ENCODE results near the gene C10orf67. TPM values are rescaled to one million over a fixed set of nuclear protein-coding genes. Genes with fewer than 3 reads are reported as not detected.

The C10orf67 gene
- total and polyA plus RNA-seq, 9 of the 15 experiments (the other 6 are each of a cell fraction or from before 2014, with no cell fraction given): not detected

DNA sequence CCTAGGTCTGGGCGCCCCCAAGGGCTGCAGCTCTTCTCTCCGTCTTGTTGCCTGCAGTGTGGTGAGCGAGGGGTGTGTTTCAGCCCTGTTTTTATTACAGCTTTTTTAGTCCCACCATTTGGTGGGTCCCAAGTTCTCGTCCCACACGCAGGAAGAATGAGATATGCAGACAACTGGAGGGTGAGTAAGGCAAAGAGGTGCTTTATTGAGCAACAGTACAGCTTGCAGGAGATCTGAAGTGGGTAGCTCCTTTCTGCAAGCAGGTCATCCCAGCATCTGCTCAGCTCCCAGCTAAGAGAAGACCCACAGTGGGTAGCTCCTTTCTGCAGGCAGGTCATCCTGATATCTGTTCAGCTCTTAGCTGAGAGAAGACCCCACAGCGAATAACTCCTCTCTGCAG, 28.2 kb downstream of the C10orf67 start:
- H3K4me2 ChIP-seq (ENCODE audit: insufficient read depth, low read length): no peak overlapping the region
- ATAC-seq (no peak), DNase-seq (ENCODE audit: extremely low read depth in 1 of 4, low spot score in 3 of 4) (no peak), FAIRE-seq (no peak)
- H3K9me3 ChIP-seq (replicated peaks; ENCODE audit: control insufficient read depth, insufficient read depth, low read depth, low read length): no peaks in the 10 kb centered on the region
- no peaks in the 10 kb centered on the region for H3K4me1 ChIP-seq (replicated peaks in 1 of 2; ENCODE audit: control insufficient read depth in 2 of 2, insufficient read depth in 2 of 2, low read length in 2 of 2)
- no peaks in the 10 kb centered on the region for H3K79me2 ChIP-seq (ENCODE audit: control insufficient read depth, insufficient read depth, low read length)
- H3K9ac ChIP-seq (ENCODE audit: insufficient read depth in 1 of 2, low read depth in 2 of 2, low read length in 2 of 2): no peak overlapping the region
- H3K4me3 ChIP-seq: no peak overlapping the region
- no peak overlapping the region for H2AFZ ChIP-seq (ENCODE audit: low read depth, low read length)
- no peaks in the 10 kb centered on the region for H3K36me3 ChIP-seq (ENCODE audit: control insufficient read depth, insufficient read depth, low read length)
- POLR2A ChIA-PET: interaction anchor here (0.6 to 0.7 kb wide), 3 partner anchors 9 to 232 kb away, joined by 3 to 4 read pairs (median 3); no protein-coding TSS in a partner anchor
- H3K27ac ChIP-seq (ENCODE audit: extremely low read depth, low read depth, low read length): no peak overlapping the region
- in situ Hi-C loops (cut with MboI): loop anchor here (25.0 kb wide), 1 partner anchor 896 kb away; the partner anchor contains the start of gene KIAA1217
- no peaks in the 10 kb centered on the region for H3K9me1 ChIP-seq (ENCODE audit: control insufficient read depth, insufficient read depth, low read length)
- WGBS (ENCODE audit: insufficient coverage, low coverage, missing lambda C conversion rate): 3% methylated on average over 6 of the region's 6 CpGs
- BruUV-seq (replicated peaks): no TSS peak
- H4K20me1 ChIP-seq (replicated peaks; ENCODE audit: control insufficient read depth, insufficient read depth, low read length): no peaks in the 10 kb centered on the region
- no peaks in the 10 kb centered on the region; a peak in 1 of 5 replicates for H3K27me3 ChIP-seq (ENCODE audit: control insufficient read depth in 2 of 2, insufficient read depth in 2 of 2, low read length in 2 of 2)
- intact Hi-C loops (cut with micrococcal nuclease): no loop called here
- CTCF ChIA-PET (ENCODE audit: low intra/inter-chr PET ratio): no interaction called here
- TF ChIP-seq ZZZ3 (IDR thresholded peaks at IDR 0.05) (no peak), HDAC2 (IDR thresholded peaks at IDR 0.05) (no peak)
- TF ChIP-seq, protein P1, sequence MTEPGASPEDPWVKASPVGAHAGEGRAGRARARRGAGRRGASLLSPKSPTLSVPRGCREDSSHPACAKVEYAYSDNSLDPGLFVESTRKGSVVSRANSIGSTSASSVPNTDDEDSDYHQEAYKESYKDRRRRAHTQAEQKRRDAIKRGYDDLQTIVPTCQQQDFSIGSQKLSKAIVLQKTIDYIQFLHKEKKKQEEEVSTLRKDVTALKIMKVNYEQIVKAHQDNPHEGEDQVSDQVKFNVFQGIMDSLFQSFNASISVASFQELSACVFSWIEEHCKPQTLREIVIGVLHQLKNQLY (CRISPR knock-in tag; conservative IDR thresholded peaks at IDR 0.05): no peak
- TF ChIP-seq, protein P2, sequence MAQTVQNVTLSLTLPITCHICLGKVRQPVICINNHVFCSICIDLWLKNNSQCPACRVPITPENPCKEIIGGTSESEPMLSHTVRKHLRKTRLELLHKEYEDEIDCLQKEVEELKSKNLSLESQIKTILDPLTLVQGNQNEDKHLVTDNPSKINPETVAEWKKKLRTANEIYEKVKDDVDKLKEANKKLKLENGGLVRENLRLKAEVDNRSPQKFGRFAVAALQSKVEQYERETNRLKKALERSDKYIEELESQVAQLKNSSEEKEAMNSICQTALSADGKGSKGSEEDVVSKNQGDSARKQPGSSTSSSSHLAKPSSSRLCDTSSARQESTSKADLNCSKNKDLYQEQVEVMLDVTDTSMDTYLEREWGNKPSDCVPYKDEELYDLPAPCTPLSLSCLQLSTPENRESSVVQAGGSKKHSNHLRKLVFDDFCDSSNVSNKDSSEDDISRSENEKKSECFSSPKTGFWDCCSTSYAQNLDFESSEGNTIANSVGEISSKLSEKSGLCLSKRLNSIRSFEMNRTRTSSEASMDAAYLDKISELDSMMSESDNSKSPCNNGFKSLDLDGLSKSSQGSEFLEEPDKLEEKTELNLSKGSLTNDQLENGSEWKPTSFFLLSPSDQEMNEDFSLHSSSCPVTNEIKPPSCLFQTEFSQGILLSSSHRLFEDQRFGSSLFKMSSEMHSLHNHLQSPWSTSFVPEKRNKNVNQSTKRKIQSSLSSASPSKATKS (CRISPR knock-in tag; IDR thresholded peaks at IDR 0.05): no peak

Data from K562 (cell line).